Stimulated activated effector memory CD8-positive, alpha-beta T cell treated with anti-CD3 and anti-CD28 coated beads, Interleukin-12 subunit alpha, Interleukin-12 subunit beta, amount 100 ng/mL, for 72 hours (primary cell): Measurements from ENCODE around the gene SLC5A12.

Experiments
- ATAC-seq: fragments of 150-1000 bp; cut with Tn5 transposase; 2 replicates; pipeline ENCODE4 v1.10.0; 2021
- DNase-seq, 2 donors: peaks; one replicate each; pipeline ENCODE4 v3.0.0; 2021 to 2022; ENCODE audit warnings: low spot score in 2 of 2
- H3K27ac Mint-ChIP-seq: one replicate; pipeline ENCODE4 v1.8.0; 2022; ENCODE audit warnings: mild to moderate bottlenecking, mixed read lengths
- H3K36me3 Mint-ChIP-seq: one replicate; pipeline ENCODE4 v1.8.0; 2022; ENCODE audit warnings: mild to moderate bottlenecking, mixed read lengths
- H3K4me1 Mint-ChIP-seq: one replicate; pipeline ENCODE4 v1.8.0; 2022; ENCODE audit warnings: mixed read lengths
- H3K4me3 Mint-ChIP-seq: one replicate; pipeline ENCODE4 v1.8.0; 2022; ENCODE audit warnings: mild to moderate bottlenecking, mixed read lengths
- H3K9me3 Mint-ChIP-seq: one replicate; pipeline ENCODE4 v1.8.0; 2022; ENCODE audit warnings: mixed read lengths

Gene SLC5A12

GRCh38 chr11:26734691-26735090 lies 12.8 kb upstream of the SLC5A12 start:
- no peaks in the 10 kb centered on the region for H3K36me3 Mint-ChIP-seq
- H3K27ac Mint-ChIP-seq = no peak overlapping the region
- no peak for DNase-seq
- no peak overlapping the region for H3K4me3 Mint-ChIP-seq
- H3K4me1 Mint-ChIP-seq = no peaks in the 10 kb centered on the region
- ATAC-seq = no peak
- peaks cover 18% of the 10 kb centered on the region for H3K9me3 Mint-ChIP-seq

- Mint-ChIP-seq H3K4me1 (no peaks in the 10 kb centered on the region), H3K4me3 (no peak overlapping the region), H3K9me3 (peaks cover 17% of the 10 kb centered on the region), H3K27ac (no peak overlapping the region), H3K36me3 (no peaks in the 10 kb centered on the region)
- ATAC-seq (no peak), DNase-seq (no peak)
These were observed 9.2 kb upstream of the SLC5A12 start for GRCh38 chr11:26731084-26731456.

GRCh38 chr11:26730414-26731083 lies 8.7 kb upstream of the SLC5A12 start:
- no peaks in the 10 kb centered on the region for H3K36me3 Mint-ChIP-seq
- DNase-seq = no peak
- H3K9me3 Mint-ChIP-seq = peaks cover 21% of the 10 kb centered on the region
- H3K27ac Mint-ChIP-seq = no peak overlapping the region
- no peak overlapping the region for H3K4me3 Mint-ChIP-seq
- no peaks in the 10 kb centered on the region for H3K4me1 Mint-ChIP-seq
- ATAC-seq = no peak

GRCh38 chr11:26729284-26729683 lies 7.4 kb upstream of the SLC5A12 start:
- H3K27ac Mint-ChIP-seq = no peak overlapping the region
- H3K4me3 Mint-ChIP-seq = no peak overlapping the region
- no peaks in the 10 kb centered on the region for H3K36me3 Mint-ChIP-seq
- peaks cover 26% of the 10 kb centered on the region for H3K9me3 Mint-ChIP-seq
- no peak for DNase-seq
- no peak for ATAC-seq
- H3K4me1 Mint-ChIP-seq = no peaks in the 10 kb centered on the region

- H3K4me3 Mint-ChIP-seq = no peak overlapping the region
- no peaks in the 10 kb centered on the region for H3K4me1 Mint-ChIP-seq
- no peaks in the 10 kb centered on the region for H3K36me3 Mint-ChIP-seq
- ATAC-seq (no peak), DNase-seq (no peak)
- no peak overlapping the region for H3K27ac Mint-ChIP-seq
- peaks cover 29% of the 10 kb centered on the region for H3K9me3 Mint-ChIP-seq
These were observed 5.1 kb upstream of the SLC5A12 start for GRCh38 chr11:26726960-26727359.

- Mint-ChIP-seq H3K4me3 (no peak overlapping the region), H3K4me1 (no peaks in the 10 kb centered on the region), H3K9me3 (peaks cover 10% of the 10 kb centered on the region), H3K36me3 (no peaks in the 10 kb centered on the region), H3K27ac (no peak overlapping the region)
- no peak for ATAC-seq
- DNase-seq = no peak
These were observed 1.9 kb downstream of the SLC5A12 start for GRCh38 chr11:26719998-26720397.

GRCh38 chr11:26719289-26719973 lies 2.4 kb downstream of the SLC5A12 start:
- Mint-ChIP-seq H3K9me3 (peaks cover 10% of the 10 kb centered on the region), H3K27ac (no peak overlapping the region), H3K36me3 (no peaks in the 10 kb centered on the region), H3K4me3 (no peak overlapping the region), H3K4me1 (no peaks in the 10 kb centered on the region)
- ATAC-seq = no peak
- DNase-seq = no peak

GRCh38 chr11:26717771-26718170 lies 4.1 kb downstream of the SLC5A12 start:
- ATAC-seq (no peak), DNase-seq (no peak)
- Mint-ChIP-seq H3K4me3 (no peak overlapping the region), H3K36me3 (no peaks in the 10 kb centered on the region), H3K9me3 (peaks cover 10% of the 10 kb centered on the region), H3K4me1 (no peaks in the 10 kb centered on the region), H3K27ac (no peak overlapping the region)

- no peak overlapping the region for H3K4me3 Mint-ChIP-seq
- no peaks in the 10 kb centered on the region for H3K36me3 Mint-ChIP-seq
- H3K4me1 Mint-ChIP-seq = no peaks in the 10 kb centered on the region
- no peak for ATAC-seq
- no peak for DNase-seq
- H3K27ac Mint-ChIP-seq = no peak overlapping the region
- H3K9me3 Mint-ChIP-seq = peaks cover 10% of the 10 kb centered on the region
These were observed 6.7 kb downstream of the SLC5A12 start for GRCh38 chr11:26715133-26715532.

GRCh38 chr11:26712497-26712896 lies 9.4 kb downstream of the SLC5A12 start:
- H3K4me1 Mint-ChIP-seq = no peaks in the 10 kb centered on the region
- DNase-seq (no peak), ATAC-seq (no peak)
- H3K9me3 Mint-ChIP-seq = peaks cover 6% of the 10 kb centered on the region
- H3K36me3 Mint-ChIP-seq = no peaks in the 10 kb centered on the region
- no peak overlapping the region for H3K4me3 Mint-ChIP-seq
- H3K27ac Mint-ChIP-seq = no peak overlapping the region

- H3K9me3 Mint-ChIP-seq = peaks cover 12% of the 10 kb centered on the region
- no peak overlapping the region for H3K27ac Mint-ChIP-seq
- H3K4me1 Mint-ChIP-seq = no peaks in the 10 kb centered on the region
- no peak for ATAC-seq
- no peaks in the 10 kb centered on the region for H3K36me3 Mint-ChIP-seq
- DNase-seq = no peak
- H3K4me3 Mint-ChIP-seq = no peak overlapping the region
These were observed 11.4 kb downstream of the SLC5A12 start for GRCh38 chr11:26710489-26710888.

GRCh38 chr11:26708736-26709456 lies 13.0 kb downstream of the SLC5A12 start:
- DNase-seq (no peak), ATAC-seq (no peak)
- no peak overlapping the region for H3K4me3 Mint-ChIP-seq
- no peaks in the 10 kb centered on the region for H3K4me1 Mint-ChIP-seq
- no peak overlapping the region for H3K27ac Mint-ChIP-seq
- no peaks in the 10 kb centered on the region for H3K36me3 Mint-ChIP-seq
- peaks cover 20% of the 10 kb centered on the region for H3K9me3 Mint-ChIP-seq

- ATAC-seq (no peak), DNase-seq (no peak)
- no peak overlapping the region for H3K27ac Mint-ChIP-seq
- no peak overlapping the region for H3K4me3 Mint-ChIP-seq
- peaks cover 14% of the 10 kb centered on the region for H3K9me3 Mint-ChIP-seq
- no peaks in the 10 kb centered on the region for H3K36me3 Mint-ChIP-seq
- no peaks in the 10 kb centered on the region for H3K4me1 Mint-ChIP-seq
These were observed 15.7 kb downstream of the SLC5A12 start for GRCh38 chr11:26706181-26706580.

GRCh38 chr11:26704249-26704648 lies 17.6 kb downstream of the SLC5A12 start:
- no peak for ATAC-seq
- Mint-ChIP-seq H3K9me3 (peaks cover 14% of the 10 kb centered on the region), H3K36me3 (no peaks in the 10 kb centered on the region), H3K27ac (no peak overlapping the region), H3K4me1 (no peaks in the 10 kb centered on the region), H3K4me3 (no peak overlapping the region)
- no peak for DNase-seq

- H3K9me3 Mint-ChIP-seq = peaks cover 14% of the 10 kb centered on the region
- DNase-seq (no peak), ATAC-seq (no peak)
- no peaks in the 10 kb centered on the region for H3K4me1 Mint-ChIP-seq
- H3K36me3 Mint-ChIP-seq = no peaks in the 10 kb centered on the region
- H3K27ac Mint-ChIP-seq = no peak overlapping the region
- H3K4me3 Mint-ChIP-seq = no peak overlapping the region
These were observed 18.3 kb downstream of the SLC5A12 start for GRCh38 chr11:26703411-26704191.
